Mammary epithelial cell (primary cell): ENCODE measurements around the gene SMYD4.

ENCODE experiments used
- CTCF ChIP-seq, 2 donors: IDR thresholded peaks in 1 of 2; conservative IDR thresholded peaks in 1 of 2; 2 replicates each; pipeline ENCODE4 v1.5.1; 2011 to 2012; ENCODE audit warnings: inconsistent platforms in 2 of 2, low read length in 2 of 2, mild to moderate bottlenecking in 2 of 2, control low read depth in 1 of 2, low read depth in 1 of 2; ENCODE audit not compliant: insufficient read depth in 1 of 2; ENCODE audit errors: extremely low read depth in 1 of 2
- EZH2 ChIP-seq: IDR thresholded peaks from 2 replicates; pipeline ENCODE4 v1.6.1; 2012; ENCODE audit warnings: low read length, inconsistent platforms, borderline replicate concordance

DNA sequence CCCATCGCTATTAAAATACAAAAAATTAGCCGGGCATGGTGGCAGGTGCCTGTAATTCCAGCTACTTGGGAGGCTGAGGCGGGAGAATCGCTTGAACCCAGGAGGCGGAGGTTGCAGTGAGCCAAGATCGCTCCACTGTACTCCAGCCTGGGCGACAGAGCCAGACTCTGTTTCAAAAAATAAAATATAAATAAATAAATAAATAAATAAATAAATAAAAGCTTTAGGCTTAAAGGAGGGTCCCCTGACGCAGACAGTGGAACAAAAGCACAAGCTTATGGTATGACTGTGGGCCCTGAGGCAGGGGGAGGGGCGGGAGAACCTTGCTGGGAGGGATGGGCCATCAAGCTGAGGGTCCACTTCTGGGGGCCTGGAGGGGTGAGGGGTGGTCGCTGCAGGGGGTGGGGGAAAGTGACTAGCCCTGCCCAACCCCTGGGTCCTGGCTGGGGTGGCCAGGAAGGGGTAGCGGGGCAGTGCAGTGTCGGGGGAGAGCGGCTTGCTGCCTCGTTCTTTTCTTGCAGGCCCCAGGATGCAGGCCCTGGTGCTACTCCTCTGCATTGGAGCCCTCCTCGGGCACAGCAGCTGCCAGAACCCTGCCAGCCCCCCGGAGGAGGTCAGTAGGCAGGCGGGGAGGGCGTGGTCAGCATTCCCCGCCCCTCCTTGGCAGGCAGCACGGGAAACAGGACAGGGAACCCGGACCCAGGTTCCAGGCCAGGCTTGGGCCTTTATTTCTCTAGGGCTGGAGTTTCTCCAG, 63.1 kb downstream of the SMYD4 start:
- no peak for TF ChIP-seq CTCF (conservative IDR thresholded peaks at IDR 0.05 in 1 of 2, IDR thresholded peaks at IDR 0.05 in 1 of 2; ENCODE audit: extremely low read depth in 1 of 2, insufficient read depth in 1 of 2, low read depth in 1 of 2, low read length in 2 of 2)
- no peak for TF ChIP-seq EZH2
